Measurements from ENCODE around the gene TLR6. TPM values are rescaled to one million over a fixed set of nuclear protein-coding genes. Genes with fewer than 3 reads are reported as not detected.

Gene TLR6
- total RNA-seq, 4 donors from 2014 or later: 4.6 to 9.6 (median 7.1) TPM

- no peak for ATAC-seq (ENCODE audit: low FRiP score)
- DNase-seq (ENCODE audit: low spot score): no peak
- TF ChIP-seq CTCF (IDR thresholded peaks at IDR 0.05): no peak
Observed at GRCh38 chr4:38902221-38902620, 45.6 kb upstream of the TLR6 start.

GRCh38 chr4:38898245-38898644 lies 41.6 kb upstream of the TLR6 start:
- TF ChIP-seq CTCF (IDR thresholded peaks at IDR 0.05): no peak
- DNase-seq (ENCODE audit: low spot score): no peak
- no peak for ATAC-seq (ENCODE audit: low FRiP score)

GRCh38 chr4:38896940-38897339 lies 40.3 kb upstream of the TLR6 start:
- ATAC-seq (ENCODE audit: low FRiP score) (no peak), DNase-seq (ENCODE audit: low spot score) (no peak)
- TF ChIP-seq CTCF (IDR thresholded peaks at IDR 0.05): no peak

GRCh38 chr4:38894322-38894982 lies 37.8 kb upstream of the TLR6 start:
- DNase-seq (ENCODE audit: low spot score) (no peak), ATAC-seq (ENCODE audit: low FRiP score) (no peak)
- no peak for TF ChIP-seq CTCF (IDR thresholded peaks at IDR 0.05)

GRCh38 chr4:38891051-38891983 lies 34.7 kb upstream of the TLR6 start:
- no peak for TF ChIP-seq CTCF (IDR thresholded peaks at IDR 0.05)
- DNase-seq (ENCODE audit: low spot score) (no peak), ATAC-seq (ENCODE audit: low FRiP score) (no peak)

- no peak for DNase-seq (ENCODE audit: low spot score)
- TF ChIP-seq CTCF (IDR thresholded peaks at IDR 0.05): no peak
- ATAC-seq (ENCODE audit: low FRiP score): peak; percentile 58
Observed at GRCh38 chr4:38889143-38889542, 32.5 kb upstream of the TLR6 start.
